ENCODE results near the gene HIKESHI.

Gene HIKESHI

DNA sequence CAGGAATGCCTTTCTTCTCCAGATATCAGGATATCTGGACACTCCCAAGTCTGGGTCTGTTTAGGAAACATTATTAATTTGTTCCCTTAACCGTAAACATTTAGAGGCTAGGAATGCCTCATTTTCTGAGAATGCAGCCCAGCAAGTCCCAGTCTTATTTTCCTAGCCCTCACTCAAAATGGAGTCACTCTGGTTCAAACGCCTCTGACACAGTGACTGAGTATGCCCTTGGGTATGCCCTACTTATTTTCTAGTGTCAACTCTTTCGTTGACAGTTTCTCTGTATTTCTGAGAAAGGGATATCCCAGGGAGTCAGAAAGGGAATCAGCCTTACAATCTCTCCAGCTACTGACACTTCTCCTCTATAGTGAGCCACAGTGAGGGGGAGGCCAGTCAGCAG, 56.7 kb downstream of the HIKESHI start:
- TF ChIP-seq CREB1 (IDR thresholded peaks at IDR 0.05; ENCODE audit: low read depth), result no peak
- TF ChIP-seq MAX (IDR thresholded peaks at IDR 0.05), result no peak
- no peak for TF ChIP-seq YY1 (IDR thresholded peaks at IDR 0.05; ENCODE audit: low read depth)
- no peak for TF ChIP-seq NFIC (IDR thresholded peaks at IDR 0.05)
- no peak for TF ChIP-seq USF1 (IDR thresholded peaks at IDR 0.05)
- TF ChIP-seq CEBPB (IDR thresholded peaks at IDR 0.05), result no peak
- no peak for TF ChIP-seq EP300 (IDR thresholded peaks at IDR 0.05; ENCODE audit: borderline replicate concordance)

- TF ChIP-seq TAF1 (IDR thresholded peaks at IDR 0.05; ENCODE audit: low read depth), result no peak
- TF ChIP-seq MAX (IDR thresholded peaks at IDR 0.05), result no peak
- TF ChIP-seq CREB1 (IDR thresholded peaks at IDR 0.05; ENCODE audit: low read depth), result no peak
- TF ChIP-seq, protein P1, sequence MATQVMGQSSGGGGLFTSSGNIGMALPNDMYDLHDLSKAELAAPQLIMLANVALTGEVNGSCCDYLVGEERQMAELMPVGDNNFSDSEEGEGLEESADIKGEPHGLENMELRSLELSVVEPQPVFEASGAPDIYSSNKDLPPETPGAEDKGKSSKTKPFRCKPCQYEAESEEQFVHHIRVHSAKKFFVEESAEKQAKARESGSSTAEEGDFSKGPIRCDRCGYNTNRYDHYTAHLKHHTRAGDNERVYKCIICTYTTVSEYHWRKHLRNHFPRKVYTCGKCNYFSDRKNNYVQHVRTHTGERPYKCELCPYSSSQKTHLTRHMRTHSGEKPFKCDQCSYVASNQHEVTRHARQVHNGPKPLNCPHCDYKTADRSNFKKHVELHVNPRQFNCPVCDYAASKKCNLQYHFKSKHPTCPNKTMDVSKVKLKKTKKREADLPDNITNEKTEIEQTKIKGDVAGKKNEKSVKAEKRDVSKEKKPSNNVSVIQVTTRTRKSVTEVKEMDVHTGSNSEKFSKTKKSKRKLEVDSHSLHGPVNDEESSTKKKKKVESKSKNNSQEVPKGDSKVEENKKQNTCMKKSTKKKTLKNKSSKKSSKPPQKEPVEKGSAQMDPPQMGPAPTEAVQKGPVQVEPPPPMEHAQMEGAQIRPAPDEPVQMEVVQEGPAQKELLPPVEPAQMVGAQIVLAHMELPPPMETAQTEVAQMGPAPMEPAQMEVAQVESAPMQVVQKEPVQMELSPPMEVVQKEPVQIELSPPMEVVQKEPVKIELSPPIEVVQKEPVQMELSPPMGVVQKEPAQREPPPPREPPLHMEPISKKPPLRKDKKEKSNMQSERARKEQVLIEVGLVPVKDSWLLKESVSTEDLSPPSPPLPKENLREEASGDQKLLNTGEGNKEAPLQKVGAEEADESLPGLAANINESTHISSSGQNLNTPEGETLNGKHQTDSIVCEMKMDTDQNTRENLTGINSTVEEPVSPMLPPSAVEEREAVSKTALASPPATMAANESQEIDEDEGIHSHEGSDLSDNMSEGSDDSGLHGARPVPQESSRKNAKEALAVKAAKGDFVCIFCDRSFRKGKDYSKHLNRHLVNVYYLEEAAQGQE (IDR thresholded peaks at IDR 0.05; ENCODE audit: low read depth), result no peak
- no peak for TF ChIP-seq TEAD4 (IDR thresholded peaks at IDR 0.05)
- peak; percentile 71 for TF ChIP-seq RAD21 (IDR thresholded peaks at IDR 0.05; ENCODE audit: low read depth)
Observed at GRCh38 chr11:86360775-86361395, 58.8 kb downstream of the HIKESHI start.

DNA sequence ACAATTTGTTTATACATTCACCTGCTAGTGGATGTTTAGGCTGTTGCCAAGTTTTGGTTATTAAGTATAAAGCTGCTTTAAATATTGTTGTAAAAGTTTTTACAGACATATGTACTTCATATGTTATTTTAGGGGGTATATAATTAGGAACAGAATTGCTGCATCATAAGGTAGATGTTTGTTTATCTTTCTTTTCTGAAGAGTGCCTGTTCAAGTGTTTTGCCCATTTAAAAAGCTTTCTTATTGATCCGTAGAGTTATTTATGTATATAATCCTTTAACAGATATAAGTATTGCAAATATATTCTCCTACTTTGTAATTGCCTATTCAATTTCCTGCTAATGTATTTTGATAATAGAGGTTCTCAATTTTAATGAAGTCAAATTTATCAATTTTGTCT, 61.4 kb downstream of the HIKESHI start:
- no peak for TF ChIP-seq MAX (IDR thresholded peaks at IDR 0.05)

GRCh38 chr11:86365546-86365945, 63.5 kb downstream of the HIKESHI start:
- no peak for TF ChIP-seq CEBPB (IDR thresholded peaks at IDR 0.05)
- TF ChIP-seq EGR1 (IDR thresholded peaks at IDR 0.05), result no peak
- TF ChIP-seq, protein P1 (IDR thresholded peaks at IDR 0.05; ENCODE audit: low read depth), result no peak
- no peak for TF ChIP-seq USF1 (IDR thresholded peaks at IDR 0.05)
- TF ChIP-seq EP300 (IDR thresholded peaks at IDR 0.05; ENCODE audit: borderline replicate concordance), result no peak
- TF ChIP-seq NFIC (IDR thresholded peaks at IDR 0.05), result no peak
- TF ChIP-seq TCF12 (IDR thresholded peaks at IDR 0.05; ENCODE audit: low read depth), result no peak
- no peak for TF ChIP-seq FOXM1 (IDR thresholded peaks at IDR 0.05; ENCODE audit: borderline replicate concordance, low read depth)
- no peak for TF ChIP-seq MAX (IDR thresholded peaks at IDR 0.05)

DNA sequence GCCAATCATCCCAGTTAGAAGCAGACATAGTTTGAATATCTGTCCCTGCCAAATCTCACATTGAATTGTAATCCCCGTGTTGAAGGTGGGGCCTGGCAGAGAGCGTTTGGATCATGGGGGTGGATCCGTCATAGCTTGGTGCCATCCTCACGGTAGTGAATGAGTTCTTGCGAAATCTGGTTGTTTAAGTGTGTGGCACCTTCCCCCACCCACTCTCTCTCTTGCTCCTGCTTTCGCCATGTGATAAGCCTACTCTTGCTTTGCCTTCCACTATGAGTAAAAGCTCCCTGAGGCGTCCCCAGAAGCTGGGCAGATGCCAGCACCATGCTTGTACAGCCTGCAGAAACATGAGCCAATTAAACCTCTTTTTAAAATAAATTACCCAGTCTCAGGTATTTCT, 67.6 kb downstream of the HIKESHI start:
- TF ChIP-seq TEAD4 (IDR thresholded peaks at IDR 0.05) (no peak), CEBPB (IDR thresholded peaks at IDR 0.05) (peak; percentile 62)

DNA sequence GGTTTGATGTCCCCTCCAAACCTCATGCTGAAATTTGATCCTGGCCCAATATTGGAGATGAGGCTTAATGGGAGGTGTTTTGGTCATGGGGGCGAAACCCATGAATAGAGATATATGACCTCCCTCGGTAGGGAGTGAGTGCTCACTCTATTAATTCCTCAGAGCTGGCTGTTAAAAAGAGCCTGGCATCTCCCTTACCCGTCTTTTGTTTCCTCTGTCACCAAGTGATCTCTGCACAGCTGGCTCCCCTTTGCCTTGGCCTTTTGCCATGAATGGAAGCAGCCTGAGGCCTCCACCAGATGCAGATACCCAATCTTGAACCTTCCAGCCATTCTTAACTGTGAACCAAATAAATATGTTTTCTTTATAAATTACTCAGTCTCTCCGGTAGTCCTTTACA, 68.1 kb downstream of the HIKESHI start:
- 0 out of 2 replicates have a peak, but pooled peaks have one; percentile 20 for TF ChIP-seq NFIC (IDR thresholded peaks at IDR 0.05)
- TF ChIP-seq MAX (IDR thresholded peaks at IDR 0.05), result no peak

DNA sequence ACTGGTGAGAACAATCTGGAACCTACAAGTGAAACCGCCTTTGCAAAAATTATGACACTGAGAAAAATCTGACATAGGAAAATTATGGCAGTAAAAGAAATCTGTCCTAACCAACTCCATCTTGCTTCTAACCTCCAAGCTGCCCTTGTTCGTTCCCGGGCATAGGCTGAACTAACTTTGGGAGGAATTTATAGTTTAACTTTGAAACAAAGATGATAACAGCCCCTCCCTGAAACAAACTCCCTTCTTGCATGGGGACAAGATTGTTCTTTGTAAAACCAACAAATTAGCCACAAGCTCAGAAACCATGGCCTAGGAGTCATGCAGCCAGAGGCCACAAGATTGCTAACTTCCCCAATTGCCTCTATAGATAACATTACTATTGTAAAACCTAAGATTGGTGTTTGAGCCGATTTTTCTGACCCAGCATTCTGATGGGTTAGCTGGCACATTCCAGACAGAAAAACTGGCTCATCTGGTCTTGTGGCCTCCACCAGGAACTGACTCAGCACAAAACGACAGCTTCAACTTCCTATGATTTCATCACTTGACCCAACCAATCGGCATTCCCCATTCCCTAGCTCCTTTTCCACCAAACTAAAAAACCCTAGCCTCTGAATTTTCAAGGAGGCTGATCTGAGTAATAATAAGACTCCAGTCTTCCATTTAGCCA, 69.0 kb downstream of the HIKESHI start:
- TF ChIP-seq TEAD4 (IDR thresholded peaks at IDR 0.05) (peak; percentile 76), TCF12 (IDR thresholded peaks at IDR 0.05; ENCODE audit: low read depth) (peak; percentile 56; the same call in 1 of the 2 replicates), EGR1 (IDR thresholded peaks at IDR 0.05) (no peak), CEBPB (IDR thresholded peaks at IDR 0.05) (0 out of 2 replicates have a peak, but pooled peaks have one; percentile 16)
